SU-DHL-6 (cell line): Measurements from ENCODE around the gene RECK.

ENCODE experiments used
- H2AFZ ChIP-seq: fragments of 200-600 bp; sonication (generic); 2 replicates; pipeline ENCODE4 v1.6.1; 2014; ENCODE audit warnings: low read depth, mild to moderate bottlenecking, moderate library complexity, mixed read lengths, antibody characterized with exemption, low read length; ENCODE audit not compliant: severe bottlenecking
- H3F3A ChIP-seq: fragments of 200-600 bp; shearing (Covaris generic); 2 replicates; pipeline ENCODE4 v1.6.0; 2016; ENCODE audit warnings: antibody characterized with exemption, mild to moderate bottlenecking; ENCODE audit not compliant: insufficient read depth
- H3K27ac ChIP-seq: fragments of 200-600 bp; sonication (generic); 2 replicates; pipeline ENCODE4 v1.5.1; 2016; ENCODE audit warnings: low read depth, mild to moderate bottlenecking, low read length, moderate library complexity, mixed read lengths
- H3K27me3 ChIP-seq: fragments of 200-600 bp; sonication (generic), shearing (Covaris generic); 2 replicates; pipeline ENCODE4 v1.6.0; 2014; ENCODE audit warnings: mild to moderate bottlenecking, low read length
- H3K36me3 ChIP-seq: fragments of 200-600 bp; sonication (generic); 2 replicates; pipeline ENCODE4 v1.6.1; 2014; ENCODE audit warnings: mild to moderate bottlenecking, low read length, mixed read lengths
- H3K4me2 ChIP-seq: fragments of 300-600, 200-600 bp; shearing (Covaris generic), sonication (generic); 2 replicates; pipeline ENCODE4 v1.6.0; 2014; ENCODE audit warnings: low read length, low read depth, mild to moderate bottlenecking; ENCODE audit not compliant: poor library complexity, severe bottlenecking
- H3K4me3 ChIP-seq: fragments of 200-600 bp; sonication (generic); 2 replicates; pipeline ENCODE4 v1.5.1; 2014; ENCODE audit warnings: antibody characterized with exemption, low read length, mild to moderate bottlenecking, mixed read lengths; ENCODE audit not compliant: insufficient read depth, poor library complexity, severe bottlenecking
- H3K79me2 ChIP-seq: fragments of 200-600 bp; sonication (generic); 2 replicates; pipeline ENCODE4 v1.6.1; 2014; ENCODE audit warnings: mild to moderate bottlenecking, low read length, moderate library complexity; ENCODE audit not compliant: insufficient read depth
- H3K9ac ChIP-seq: fragments of 200-600 bp; sonication (generic); 2 replicates; pipeline ENCODE4 v1.7.0; 2014; ENCODE audit warnings: mild to moderate bottlenecking, low read length
- H3K9me2 ChIP-seq: fragments of 200-600 bp; sonication (generic); replicated peaks from 2 replicates; pipeline ENCODE4 v1.6.1; 2014; ENCODE audit warnings: low read length; ENCODE audit not compliant: insufficient read depth
- H3K9me3 ChIP-seq: fragments of 200-600 bp; sonication (generic); 2 replicates; pipeline ENCODE4 v1.6.1; 2014; ENCODE audit warnings: low read length, mixed read lengths; ENCODE audit not compliant: insufficient read depth
- H4K20me1 ChIP-seq: fragments of 200-600 bp; sonication (generic); 2 replicates; pipeline ENCODE4 v1.6.1; 2014; ENCODE audit warnings: low read depth, mild to moderate bottlenecking, antibody characterized with exemption, low read length, moderate library complexity, mixed read lengths
- CTCF ChIP-seq: fragments of 200-600 bp; sonication (generic); IDR thresholded peaks from one replicate; pipeline ENCODE4 v1.5.1; 2017; ENCODE audit warnings: antibody characterized with exemption, mild to moderate bottlenecking, low read length, moderate library complexity; ENCODE audit not compliant: insufficient read depth, poor library complexity, severe bottlenecking
- EZH2phosphoT487 ChIP-seq: fragments of 200-600 bp; sonication (generic), shearing (Covaris generic); conservative IDR thresholded peaks from 2 replicates; pipeline ENCODE4 v1.6.1; 2018; ENCODE audit warnings: mild to moderate bottlenecking, antibody characterized with exemption, low read length, moderate library complexity, mixed read lengths

RECK gene

GRCh38 chr9:36136272-36136893 is 99.7 kb downstream of the RECK start, which contains the start of gene GLIPR2:
TSS of gene GLIPR2 (plus strand) at chr9:36136733. CDS start at chr9:36136779, 46 bp downstream.
- Histone ChIP-seq H3K4me3 (peak within 1 kb of the TSS; percentile 61), H2AFZ (peak within 1 kb of the TSS; percentile 90), H3K27ac (no peak within 1 kb of the TSS)

GRCh38 chr9:36136894-36137391 is 100.2 kb downstream of the RECK start:
- peak overlapping the region; percentile 90 for H2AFZ ChIP-seq
- H3K4me3 ChIP-seq: peak overlapping the region; percentile 61
- no peaks in the 10 kb centered on the region for H3F3A ChIP-seq
- no peak overlapping the region for H3K27ac ChIP-seq
- peak overlapping the region; percentile 59 for H3K4me2 ChIP-seq
- H3K79me2 ChIP-seq: no peaks in the 10 kb centered on the region
- no peaks in the 10 kb centered on the region for H3K9me2 ChIP-seq
- H3K9ac ChIP-seq: peak overlapping the region; percentile 64
- H4K20me1 ChIP-seq: no peaks in the 10 kb centered on the region
- TF ChIP-seq CTCF (no peak), EZH2phosphoT487 (0 out of 2 replicates have a peak, but pooled peaks have one; percentile 68)
- H3K27me3 ChIP-seq: no peaks in the 10 kb centered on the region
- no peaks in the 10 kb centered on the region for H3K36me3 ChIP-seq
- no peaks in the 10 kb centered on the region for H3K9me3 ChIP-seq

More at GRCh38 chr9:36136272-36136893, 99.7 kb downstream of the RECK start, which contains the start of gene GLIPR2:
- no peaks in the 10 kb centered on the region for H3K9me2 ChIP-seq
- no peaks in the 10 kb centered on the region for H3K79me2 ChIP-seq
- H3K27me3 ChIP-seq: no peaks in the 10 kb centered on the region
- no peaks in the 10 kb centered on the region for H3F3A ChIP-seq
- peak within 1 kb of the TSS; percentile 64 for H3K9ac ChIP-seq
- peak within 1 kb of the TSS; percentile 59 for H3K4me2 ChIP-seq
- H4K20me1 ChIP-seq: no peaks in the 10 kb centered on the region
- no peaks in the 10 kb centered on the region for H3K36me3 ChIP-seq
- TF ChIP-seq CTCF: no peak
- H3K9me3 ChIP-seq: no peaks in the 10 kb centered on the region

- peak overlapping the region; percentile 90 for H2AFZ ChIP-seq
- no peaks in the 10 kb centered on the region for H3K9me2 ChIP-seq
- no peaks in the 10 kb centered on the region for H3K79me2 ChIP-seq
- H3K27me3 ChIP-seq: no peaks in the 10 kb centered on the region
- no peak overlapping the region for H3K27ac ChIP-seq
- H3K4me3 ChIP-seq: peak overlapping the region; percentile 61
- H3K36me3 ChIP-seq: no peaks in the 10 kb centered on the region
- no peaks in the 10 kb centered on the region for H3K9me3 ChIP-seq
- H3K9ac ChIP-seq: peak overlapping the region; percentile 64
- H4K20me1 ChIP-seq: no peaks in the 10 kb centered on the region
- H3F3A ChIP-seq: no peaks in the 10 kb centered on the region
- H3K4me2 ChIP-seq: peak overlapping the region; percentile 59
- TF ChIP-seq EZH2phosphoT487 (no peak), CTCF (no peak)
Measured at GRCh38 chr9:36137392-36138004, 100.8 kb downstream of the RECK start.
